Neural progenitor cell (in vitro differentiated cells): ENCODE data around the gene KNDC1.

ENCODE experiments used
- CTCF ChIP-seq: fragments of 200-600 bp; sonication (generic); IDR thresholded peaks from 2 replicates; pipeline ENCODE4 v1.5.1; 2017; ENCODE audit warnings: antibody characterized with exemption, mild to moderate bottlenecking
- EZH2 ChIP-seq: fragments of 200-600 bp; sonication (generic); IDR thresholded peaks from 2 replicates; pipeline ENCODE4 v1.6.1; 2017; ENCODE audit warnings: antibody characterized with exemption, mild to moderate bottlenecking, moderate library complexity
- EZH2phosphoT487 ChIP-seq: fragments of 200-600 bp; sonication (generic); IDR thresholded peaks from 2 replicates; pipeline ENCODE4 v1.6.1; 2017; ENCODE audit warnings: antibody characterized with exemption

DNA sequence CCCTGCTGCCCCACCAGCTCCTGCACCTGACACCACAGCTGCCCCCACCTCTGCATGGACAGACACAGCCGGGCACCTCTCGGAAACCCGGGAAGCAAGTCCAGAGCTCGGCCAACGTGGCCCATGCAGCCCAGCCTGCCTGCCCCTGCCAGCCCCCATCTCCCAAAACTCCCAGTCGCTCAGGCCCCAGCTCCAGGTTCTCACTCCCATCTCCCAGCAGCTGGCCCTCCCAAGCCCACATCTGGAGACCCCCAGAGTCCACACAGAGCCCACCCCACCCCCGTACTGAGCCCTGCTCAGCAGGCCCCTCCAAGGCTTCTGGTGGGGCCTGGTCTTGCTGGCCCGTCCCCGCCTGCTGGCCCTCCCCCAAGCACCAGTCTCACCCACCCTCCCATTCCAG is 37.8 kb downstream of the KNDC1 start:
- TF ChIP-seq CTCF, result no peak
- no peak for TF ChIP-seq EZH2
- no peak for TF ChIP-seq EZH2phosphoT487
